ENCODE data around the gene EBNA1BP2. TPM values are rescaled to one million over a fixed set of nuclear protein-coding genes. Genes with fewer than 3 reads are reported as not detected.
A peak's percentile ranks its signal among the peaks of the same experiment; 100 is the strongest.

The EBNA1BP2 gene
- total and polyA plus RNA-seq, 2 of the 13 experiments (the other 11 are each of a cell fraction or from before 2014, with no cell fraction given) = 27.1 to 102 TPM

DNA sequence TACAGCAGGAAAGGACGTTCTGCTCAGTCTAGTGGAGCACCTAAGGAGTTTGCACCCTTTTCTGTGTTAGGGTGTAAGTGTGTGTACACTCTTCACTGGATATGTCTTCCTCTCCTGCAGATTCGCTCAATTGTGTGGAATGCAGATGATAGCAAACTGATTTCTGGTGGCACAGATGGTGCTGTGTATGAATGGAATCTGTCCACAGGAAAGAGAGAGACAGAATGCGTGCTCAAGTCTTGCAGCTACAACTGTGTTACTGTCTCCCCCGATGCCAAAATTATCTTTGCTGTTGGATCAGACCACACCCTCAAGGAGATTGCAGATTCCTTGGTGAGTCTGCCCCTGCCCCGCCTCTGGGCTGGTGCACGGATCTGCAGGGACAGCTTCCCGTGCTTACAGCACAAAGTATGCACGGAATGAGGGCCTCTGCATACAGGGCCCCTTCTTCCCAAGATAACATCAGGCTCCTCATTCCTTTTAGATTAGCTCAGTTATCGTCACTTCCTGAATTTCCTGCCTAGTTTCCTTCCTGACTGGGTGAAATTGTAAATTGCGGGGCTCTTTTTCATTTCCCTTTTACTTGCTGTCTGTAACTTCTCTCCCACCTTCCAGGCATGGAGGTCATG is 34.6 kb upstream of the EBNA1BP2 start (continued):
- peak; percentile 70 for TF ChIP-seq RARA (CRISPR knock-in tag; IDR thresholded peaks at IDR 0.05)
- no peak for TF ChIP-seq CC2D1A (CRISPR knock-in tag; IDR thresholded peaks at IDR 0.05)
- TF ChIP-seq, protein P1, sequence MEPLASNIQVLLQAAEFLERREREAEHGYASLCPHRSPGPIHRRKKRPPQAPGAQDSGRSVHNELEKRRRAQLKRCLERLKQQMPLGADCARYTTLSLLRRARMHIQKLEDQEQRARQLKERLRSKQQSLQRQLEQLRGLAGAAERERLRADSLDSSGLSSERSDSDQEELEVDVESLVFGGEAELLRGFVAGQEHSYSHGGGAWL (CRISPR knock-in tag; IDR thresholded peaks at IDR 0.05) = 0 out of 2 replicates have a peak, but pooled peaks have one; percentile 32
- no peak for TF ChIP-seq RELA (CRISPR knock-in tag; IDR thresholded peaks at IDR 0.05)
- no peak for TF ChIP-seq KLF9 (CRISPR knock-in tag; IDR thresholded peaks at IDR 0.05; ENCODE audit: low read depth)
- peak; percentile 100 for TF ChIP-seq TEAD3 (CRISPR knock-in tag; optimal IDR thresholded peaks at IDR 0.05; ENCODE audit: borderline replicate concordance)
- peak; percentile 23; the same call in 1 of the 2 replicates for TF ChIP-seq NR2F6 (IDR thresholded peaks at IDR 0.05)
- TF ChIP-seq NR2F6 (CRISPR knock-in tag; IDR thresholded peaks at IDR 0.05) = 0 out of 2 replicates have a peak, but pooled peaks have one; percentile 9
- TF ChIP-seq, protein P2, sequence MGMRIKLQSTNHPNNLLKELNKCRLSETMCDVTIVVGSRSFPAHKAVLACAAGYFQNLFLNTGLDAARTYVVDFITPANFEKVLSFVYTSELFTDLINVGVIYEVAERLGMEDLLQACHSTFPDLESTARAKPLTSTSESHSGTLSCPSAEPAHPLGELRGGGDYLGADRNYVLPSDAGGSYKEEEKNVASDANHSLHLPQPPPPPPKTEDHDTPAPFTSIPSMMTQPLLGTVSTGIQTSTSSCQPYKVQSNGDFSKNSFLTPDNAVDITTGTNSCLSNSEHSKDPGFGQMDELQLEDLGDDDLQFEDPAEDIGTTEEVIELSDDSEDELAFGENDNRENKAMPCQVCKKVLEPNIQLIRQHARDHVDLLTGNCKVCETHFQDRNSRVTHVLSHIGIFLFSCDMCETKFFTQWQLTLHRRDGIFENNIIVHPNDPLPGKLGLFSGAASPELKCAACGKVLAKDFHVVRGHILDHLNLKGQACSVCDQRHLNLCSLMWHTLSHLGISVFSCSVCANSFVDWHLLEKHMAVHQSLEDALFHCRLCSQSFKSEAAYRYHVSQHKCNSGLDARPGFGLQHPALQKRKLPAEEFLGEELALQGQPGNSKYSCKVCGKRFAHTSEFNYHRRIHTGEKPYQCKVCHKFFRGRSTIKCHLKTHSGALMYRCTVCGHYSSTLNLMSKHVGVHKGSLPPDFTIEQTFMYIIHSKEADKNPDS (CRISPR knock-in tag; IDR thresholded peaks at IDR 0.05) = no peak
- TF ChIP-seq CBX5 (CRISPR knock-in tag; IDR thresholded peaks at IDR 0.05; ENCODE audit: borderline replicate concordance) = no peak
- TF ChIP-seq EZH2 (conservative IDR thresholded peaks at IDR 0.05; ENCODE audit: low read depth, low read length) = no peak
- TF ChIP-seq SNRNP70 (IDR thresholded peaks at IDR 0.05; ENCODE audit: low read depth, low read length) = no peak
- TF ChIP-seq NCOR1 (IDR thresholded peaks at IDR 0.05; ENCODE audit: borderline replicate concordance, low read length) = no peak
- no peak for TF ChIP-seq RFX3 (CRISPR knock-in tag; IDR thresholded peaks at IDR 0.05)
- TF ChIP-seq, protein P3, sequence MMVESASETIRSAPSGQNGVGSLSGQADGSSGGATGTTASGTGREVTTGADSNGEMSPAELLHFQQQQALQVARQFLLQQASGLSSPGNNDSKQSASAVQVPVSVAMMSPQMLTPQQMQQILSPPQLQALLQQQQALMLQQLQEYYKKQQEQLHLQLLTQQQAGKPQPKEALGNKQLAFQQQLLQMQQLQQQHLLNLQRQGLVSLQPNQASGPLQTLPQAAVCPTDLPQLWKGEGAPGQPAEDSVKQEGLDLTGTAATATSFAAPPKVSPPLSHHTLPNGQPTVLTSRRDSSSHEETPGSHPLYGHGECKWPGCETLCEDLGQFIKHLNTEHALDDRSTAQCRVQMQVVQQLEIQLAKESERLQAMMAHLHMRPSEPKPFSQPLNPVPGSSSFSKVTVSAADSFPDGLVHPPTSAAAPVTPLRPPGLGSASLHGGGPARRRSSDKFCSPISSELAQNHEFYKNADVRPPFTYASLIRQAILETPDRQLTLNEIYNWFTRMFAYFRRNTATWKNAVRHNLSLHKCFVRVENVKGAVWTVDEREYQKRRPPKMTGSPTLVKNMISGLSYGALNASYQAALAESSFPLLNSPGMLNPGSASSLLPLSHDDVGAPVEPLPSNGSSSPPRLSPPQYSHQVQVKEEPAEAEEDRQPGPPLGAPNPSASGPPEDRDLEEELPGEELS (CRISPR knock-in tag; IDR thresholded peaks at IDR 0.05) = 0 out of 2 replicates have a peak, but pooled peaks have one; percentile 46
- no peak for TF ChIP-seq TCF12 (IDR thresholded peaks at IDR 0.05)
- TF ChIP-seq TCF12 (CRISPR knock-in tag; IDR thresholded peaks at IDR 0.05) = no peak
- TF ChIP-seq KLF11 (CRISPR knock-in tag; IDR thresholded peaks at IDR 0.05) = no peak
- TF ChIP-seq, protein P4, sequence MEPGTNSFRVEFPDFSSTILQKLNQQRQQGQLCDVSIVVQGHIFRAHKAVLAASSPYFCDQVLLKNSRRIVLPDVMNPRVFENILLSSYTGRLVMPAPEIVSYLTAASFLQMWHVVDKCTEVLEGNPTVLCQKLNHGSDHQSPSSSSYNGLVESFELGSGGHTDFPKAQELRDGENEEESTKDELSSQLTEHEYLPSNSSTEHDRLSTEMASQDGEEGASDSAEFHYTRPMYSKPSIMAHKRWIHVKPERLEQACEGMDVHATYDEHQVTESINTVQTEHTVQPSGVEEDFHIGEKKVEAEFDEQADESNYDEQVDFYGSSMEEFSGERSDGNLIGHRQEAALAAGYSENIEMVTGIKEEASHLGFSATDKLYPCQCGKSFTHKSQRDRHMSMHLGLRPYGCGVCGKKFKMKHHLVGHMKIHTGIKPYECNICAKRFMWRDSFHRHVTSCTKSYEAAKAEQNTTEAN (CRISPR knock-in tag; conservative IDR thresholded peaks at IDR 0.05) = no peak
- TF ChIP-seq ZNF589 (CRISPR knock-in tag; conservative IDR thresholded peaks at IDR 0.05) = no peak
- no peak for TF ChIP-seq JARID2 (CRISPR knock-in tag; IDR thresholded peaks at IDR 0.05; ENCODE audit: insufficient replicate concordance)
- peak; percentile 69 for TF ChIP-seq ASH2L (IDR thresholded peaks at IDR 0.05; ENCODE audit: insufficient read length, low read depth, low read length)
- TF ChIP-seq PHF8 (CRISPR knock-in tag; IDR thresholded peaks at IDR 0.05) = peak; percentile 35; the same call in 1 of the 2 replicates
- TF ChIP-seq ZNF367 (CRISPR knock-in tag; IDR thresholded peaks at IDR 0.05; ENCODE audit: borderline replicate concordance) = no peak
- TF ChIP-seq ZNF317 (CRISPR knock-in tag; IDR thresholded peaks at IDR 0.05) = no peak
- TF ChIP-seq, protein P5, sequence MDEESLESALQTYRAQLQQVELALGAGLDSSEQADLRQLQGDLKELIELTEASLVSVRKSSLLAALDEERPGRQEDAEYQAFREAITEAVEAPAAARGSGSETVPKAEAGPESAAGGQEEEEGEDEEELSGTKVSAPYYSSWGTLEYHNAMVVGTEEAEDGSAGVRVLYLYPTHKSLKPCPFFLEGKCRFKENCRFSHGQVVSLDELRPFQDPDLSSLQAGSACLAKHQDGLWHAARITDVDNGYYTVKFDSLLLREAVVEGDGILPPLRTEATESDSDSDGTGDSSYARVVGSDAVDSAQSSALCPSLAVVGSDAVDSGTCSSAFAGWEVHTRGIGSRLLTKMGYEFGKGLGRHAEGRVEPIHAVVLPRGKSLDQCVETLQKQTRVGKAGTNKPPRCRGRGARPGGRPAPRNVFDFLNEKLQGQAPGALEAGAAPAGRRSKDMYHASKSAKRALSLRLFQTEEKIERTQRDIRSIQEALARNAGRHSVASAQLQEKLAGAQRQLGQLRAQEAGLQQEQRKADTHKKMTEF (CRISPR knock-in tag; IDR thresholded peaks at IDR 0.05) = peak; percentile 33; the same call in 1 of the 2 replicates
